Osteocyte (in vitro differentiated cells): ENCODE data around the gene EDN3. TPM values are rescaled to one million over a fixed set of nuclear protein-coding genes. Genes with fewer than 3 reads are reported as not detected.
"Not testable (repeated sequence)": the region's sequence is repeated elsewhere in the genome, so short reads cannot be mapped to it uniquely, and the experiment has no call there.

Experiments
- DNase-seq: peaks from one replicate; pipeline ENCODE4 v3.0.0; 2021; ENCODE audit warnings: mixed read lengths; ENCODE audit not compliant: unreplicated experiment; ENCODE audit errors: extremely low spot score
- H3K27ac Mint-ChIP-seq: one replicate; pipeline ENCODE4 v1.8.0; 2021; ENCODE audit warnings: mild to moderate bottlenecking, mixed read lengths; ENCODE audit not compliant: unreplicated experiment
- H3K27me3 Mint-ChIP-seq: one replicate; pipeline ENCODE4 v1.8.0; 2021; ENCODE audit warnings: mixed read lengths; ENCODE audit not compliant: unreplicated experiment
- H3K36me3 Mint-ChIP-seq: one replicate; pipeline ENCODE4 v1.8.0; 2021; ENCODE audit warnings: mixed read lengths; ENCODE audit not compliant: unreplicated experiment
- H3K4me1 Mint-ChIP-seq: one replicate; pipeline ENCODE4 v1.8.0; 2021; ENCODE audit warnings: mixed read lengths; ENCODE audit not compliant: unreplicated experiment
- H3K4me3 Mint-ChIP-seq: one replicate; pipeline ENCODE4 v1.8.0; 2021; ENCODE audit warnings: mild to moderate bottlenecking, moderate library complexity, mixed read lengths; ENCODE audit not compliant: unreplicated experiment
- H3K9me3 Mint-ChIP-seq: one replicate; pipeline ENCODE4 v1.8.0; 2021; ENCODE audit warnings: mixed read lengths; ENCODE audit not compliant: unreplicated experiment
- CTCF ChIP-seq: fragments of 200-600 bp; sonication (generic); IDR thresholded peaks from 2 replicates; pipeline ENCODE4 v1.5.0; 2021; ENCODE audit warnings: antibody characterized with exemption, mild to moderate bottlenecking, moderate library complexity
- total RNA-seq: library from RNA; stranded (reverse); gene quantifications from 2 replicates; pipeline ENCODE4 v1.2.1, GENCODE V29; 2021

Gene EDN3
- total RNA-seq, 1 donor from 2014 or later, result not detected

DNA sequence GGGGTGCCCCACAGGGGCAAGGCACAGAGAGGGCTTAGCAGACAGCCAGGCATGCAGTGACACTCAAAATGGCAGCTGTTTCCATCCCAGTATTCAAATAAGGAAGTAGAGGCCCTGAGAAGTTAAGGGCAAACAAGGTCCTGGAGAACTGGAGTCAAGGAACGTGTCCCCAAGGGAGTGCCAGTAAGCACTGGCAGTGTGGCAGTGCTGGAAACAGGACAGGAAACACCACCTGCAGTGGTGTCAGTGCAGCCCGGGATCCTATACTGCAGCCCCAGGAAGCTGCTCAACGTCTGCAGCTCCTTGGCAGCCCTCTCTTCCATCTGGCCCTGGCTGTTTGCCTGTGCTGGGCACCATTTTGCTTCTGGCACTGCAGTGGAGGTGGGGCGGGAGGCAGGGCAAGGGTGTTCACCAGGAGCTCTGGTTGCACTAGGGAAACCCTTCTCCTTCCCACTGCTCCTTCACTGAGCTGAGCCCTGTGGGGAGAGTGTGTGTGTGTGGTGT, 56.3 kb downstream of the EDN3 start:
- H3K4me1 Mint-ChIP-seq, result no peaks in the 10 kb centered on the region
- TF ChIP-seq CTCF, result no peak
- no peaks in the 10 kb centered on the region for H3K27me3 Mint-ChIP-seq
- DNase-seq, result no peak
- no peaks in the 10 kb centered on the region for H3K36me3 Mint-ChIP-seq
- H3K27ac Mint-ChIP-seq, result no peak overlapping the region
- no peak overlapping the region for H3K4me3 Mint-ChIP-seq
- H3K9me3 Mint-ChIP-seq, result no peaks in the 10 kb centered on the region

DNA sequence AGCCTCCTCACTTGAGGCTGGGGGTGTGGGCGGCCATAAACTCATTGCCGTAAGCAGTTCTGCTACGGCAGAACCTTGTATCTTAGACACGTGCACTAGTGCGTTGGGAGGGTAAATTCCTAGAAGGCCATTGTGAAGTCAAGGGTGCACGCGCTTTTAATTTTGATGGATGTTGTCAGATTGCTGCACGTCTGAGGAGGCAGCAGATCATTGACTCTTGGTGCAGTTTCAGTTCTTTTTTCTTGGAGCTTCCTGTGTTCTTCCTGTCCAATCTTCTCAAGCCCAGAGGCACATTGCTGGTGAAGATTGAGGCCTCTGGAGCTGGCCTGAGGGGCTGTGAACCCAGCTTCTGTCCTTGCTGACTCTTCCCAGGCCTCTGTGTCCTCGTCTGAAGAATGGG, 58.4 kb downstream of the EDN3 start:
- not testable (repeated sequence) for H3K4me3 Mint-ChIP-seq, H3K27me3 Mint-ChIP-seq, H3K4me1 Mint-ChIP-seq, H3K9me3 Mint-ChIP-seq, H3K36me3 Mint-ChIP-seq, DNase-seq, H3K27ac Mint-ChIP-seq

GRCh38 chr20:59359906-59360725, 59.7 kb downstream of the EDN3 start:
- no peak overlapping the region for H3K4me3 Mint-ChIP-seq
- H3K4me1 Mint-ChIP-seq, result no peaks in the 10 kb centered on the region
- no peak overlapping the region for H3K27ac Mint-ChIP-seq
- H3K9me3 Mint-ChIP-seq, result no peaks in the 10 kb centered on the region
- no peak for TF ChIP-seq CTCF
- no peaks in the 10 kb centered on the region for H3K36me3 Mint-ChIP-seq
- no peak for DNase-seq
- no peaks in the 10 kb centered on the region for H3K27me3 Mint-ChIP-seq

DNA sequence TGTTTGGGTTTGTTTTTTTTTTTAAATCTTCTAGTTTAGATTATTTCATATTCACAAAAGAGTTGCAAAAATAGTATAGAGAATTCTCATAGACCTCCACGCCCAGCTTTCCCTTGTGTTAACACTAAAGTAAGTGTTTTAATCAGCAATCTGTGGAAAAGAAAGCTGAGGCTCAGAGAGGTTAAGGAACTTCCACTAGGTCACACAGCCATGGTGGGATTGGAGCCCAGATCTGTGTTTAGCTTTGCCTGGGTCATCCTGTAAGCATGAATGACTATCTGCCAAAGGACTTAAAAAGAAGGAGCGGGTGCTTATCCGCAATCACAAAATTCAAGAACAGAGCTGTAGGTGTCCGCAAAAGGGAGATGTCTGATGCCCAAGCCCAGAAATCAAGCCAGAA, 60.5 kb downstream of the EDN3 start:
- H3K9me3 Mint-ChIP-seq, result no peaks in the 10 kb centered on the region
- no peaks in the 10 kb centered on the region for H3K4me1 Mint-ChIP-seq
- H3K36me3 Mint-ChIP-seq, result no peaks in the 10 kb centered on the region
- no peak for DNase-seq
- H3K27ac Mint-ChIP-seq, result no peak overlapping the region
- H3K27me3 Mint-ChIP-seq, result no peaks in the 10 kb centered on the region
- TF ChIP-seq CTCF, result no peak
- H3K4me3 Mint-ChIP-seq, result no peak overlapping the region

DNA sequence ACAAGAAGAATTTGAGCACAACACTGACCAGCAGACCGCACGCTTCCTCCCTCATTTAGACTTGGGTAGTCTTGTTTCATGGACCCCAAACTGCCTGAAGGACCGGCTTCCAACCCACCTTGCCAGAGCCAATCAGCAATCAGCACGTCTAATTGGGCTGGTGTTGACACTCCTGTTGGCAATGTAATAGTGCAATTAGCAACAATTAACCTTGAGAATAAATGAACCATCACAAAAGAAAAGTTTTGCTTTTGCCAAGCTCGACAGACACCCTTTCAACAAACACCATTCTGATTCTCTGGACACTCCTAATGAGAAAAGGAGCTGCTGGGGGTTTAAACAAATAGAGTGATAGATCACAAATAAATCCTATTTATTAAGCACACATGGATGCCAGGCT, 61.0 kb downstream of the EDN3 start:
- H3K9me3 Mint-ChIP-seq, result no peaks in the 10 kb centered on the region
- no peaks in the 10 kb centered on the region for H3K27me3 Mint-ChIP-seq
- DNase-seq, result no peak
- H3K4me1 Mint-ChIP-seq, result no peaks in the 10 kb centered on the region
- no peak for TF ChIP-seq CTCF
- no peaks in the 10 kb centered on the region for H3K36me3 Mint-ChIP-seq
- no peak overlapping the region for H3K4me3 Mint-ChIP-seq
- H3K27ac Mint-ChIP-seq, result no peak overlapping the region
